ENCODE results near the gene CNMD.
A peak's percentile ranks its signal among the peaks of the same experiment; 100 is the strongest.

Gene CNMD

GRCh38 chr13:52739468-52740071, at the start of gene CNMD:
TSS of gene CNMD (minus strand) at chr13:52739820. CDS start at chr13:52739701, 119 bp downstream.
- no peak for DNase-seq

GRCh38 chr13:52788011-52788410, 48.4 kb upstream of the CNMD start:
- no peak for DNase-seq

GRCh38 chr13:52787235-52787634, 47.6 kb upstream of the CNMD start:
- DNase-seq: no peak

GRCh38 chr13:52786766-52787165, 47.1 kb upstream of the CNMD start:
- DNase-seq: no peak

- DNase-seq: no peak
Measured at GRCh38 chr13:52785739-52786138, 46.1 kb upstream of the CNMD start.

GRCh38 chr13:52784591-52785340, 45.1 kb upstream of the CNMD start:
- no peak for DNase-seq

GRCh38 chr13:52783943-52784342, 44.3 kb upstream of the CNMD start:
- no peak for DNase-seq

GRCh38 chr13:52782471-52783448, 43.1 kb upstream of the CNMD start:
- DNase-seq: no peak

- no peak for DNase-seq
Measured at GRCh38 chr13:52780611-52781010, 41.0 kb upstream of the CNMD start.

- DNase-seq: no peak
Measured at GRCh38 chr13:52780092-52780491, 40.5 kb upstream of the CNMD start.

- no peak for DNase-seq
Measured at GRCh38 chr13:52779103-52779502, 39.5 kb upstream of the CNMD start.

- DNase-seq: no peak
Measured at GRCh38 chr13:52776726-52777125, 37.1 kb upstream of the CNMD start.

- no peak for DNase-seq
Measured at GRCh38 chr13:52775511-52775910, 35.9 kb upstream of the CNMD start.

GRCh38 chr13:52767949-52768516, 28.4 kb upstream of the CNMD start:
- DNase-seq: no peak

- no peak for DNase-seq
Measured at GRCh38 chr13:52765611-52766390, 26.2 kb upstream of the CNMD start.

- peak; percentile 26 for DNase-seq
Measured at GRCh38 chr13:52760077-52760476, 20.5 kb upstream of the CNMD start.

- no peak for DNase-seq
Measured at GRCh38 chr13:52758114-52758513, 18.5 kb upstream of the CNMD start.

- DNase-seq: no peak
Measured at GRCh38 chr13:52751196-52751595, 11.6 kb upstream of the CNMD start.

GRCh38 chr13:52750713-52751112, 11.1 kb upstream of the CNMD start:
- no peak for DNase-seq

GRCh38 chr13:52749419-52749818, 9.8 kb upstream of the CNMD start:
- DNase-seq: peak; percentile 67

- no peak for DNase-seq
Measured at GRCh38 chr13:52746141-52746540, 6.5 kb upstream of the CNMD start.

- no peak for DNase-seq
Measured at GRCh38 chr13:52744842-52745375, 5.3 kb upstream of the CNMD start.

Measured in NCI-H1092 (cell line).